ENCODE measurements around the gene CHST11.
A peak's percentile ranks its signal among the peaks of the same experiment; 100 is the strongest.

CHST11 gene

DNA sequence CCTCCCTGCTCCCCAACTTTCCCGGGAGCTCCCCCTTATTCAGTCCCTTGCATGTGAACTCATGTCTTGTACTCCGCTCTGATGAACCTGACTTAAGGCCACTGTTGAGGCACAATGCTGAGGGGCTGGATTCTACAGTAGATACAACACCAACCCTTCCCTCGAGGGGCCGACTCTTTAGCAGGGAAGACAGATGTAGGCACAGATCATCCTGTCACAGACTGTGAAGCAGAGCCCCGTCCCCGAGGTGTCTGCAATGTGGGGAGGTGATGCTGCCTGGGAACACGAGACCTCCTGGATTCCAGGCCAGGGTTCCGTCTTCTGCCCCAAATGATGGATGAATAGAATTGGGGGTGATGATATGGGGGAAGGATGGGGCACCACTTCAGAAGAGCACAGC lies 175.1 kb downstream of the CHST11 start:
- DNase-seq (ENCODE audit: low spot score) = no peak

DNA sequence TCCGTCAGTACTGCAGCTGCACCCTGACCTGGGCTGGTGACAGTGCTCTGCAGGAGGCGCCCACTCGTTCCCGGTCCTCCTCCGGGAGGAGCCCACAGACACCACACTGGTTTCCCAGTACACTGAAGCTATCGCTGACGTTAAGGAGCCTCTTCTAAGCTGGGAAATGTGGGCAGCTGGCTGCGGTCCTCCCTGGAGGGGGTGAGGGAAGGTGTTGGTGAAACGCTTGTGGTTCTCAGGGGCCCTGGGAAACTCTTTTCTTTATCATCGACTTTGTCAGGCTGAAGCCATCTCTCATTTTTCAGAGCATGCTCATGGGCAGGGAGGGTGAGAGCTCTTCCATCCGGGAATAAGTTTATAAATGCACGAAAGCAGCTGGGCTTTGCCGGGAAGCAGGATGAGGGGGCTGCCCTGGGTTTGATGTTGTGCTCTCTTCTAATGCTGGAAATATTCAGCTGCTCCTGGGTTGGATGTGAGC lies 176.0 kb downstream of the CHST11 start:
- DNase-seq (ENCODE audit: low spot score) = no peak

DNA sequence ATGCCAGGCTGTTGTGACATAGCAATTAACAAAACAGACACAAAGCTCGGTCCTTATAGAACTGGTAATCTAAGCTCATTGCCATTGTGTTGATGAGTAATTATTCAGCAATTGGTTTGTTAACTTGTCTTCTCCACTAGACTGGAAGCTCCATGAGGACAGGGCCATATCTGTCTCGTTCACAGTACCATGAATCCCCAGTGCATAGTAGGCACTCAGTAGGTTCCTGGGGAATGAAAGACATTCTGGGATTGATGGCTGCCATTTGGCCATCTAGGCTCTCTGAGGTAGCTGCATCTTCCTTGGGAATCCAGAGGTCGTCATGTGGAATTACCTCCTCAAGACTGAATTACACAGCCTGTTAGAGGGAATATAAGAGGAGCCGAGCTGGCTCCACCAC lies 177.3 kb downstream of the CHST11 start:
- DNase-seq (ENCODE audit: low spot score) = no peak

DNA sequence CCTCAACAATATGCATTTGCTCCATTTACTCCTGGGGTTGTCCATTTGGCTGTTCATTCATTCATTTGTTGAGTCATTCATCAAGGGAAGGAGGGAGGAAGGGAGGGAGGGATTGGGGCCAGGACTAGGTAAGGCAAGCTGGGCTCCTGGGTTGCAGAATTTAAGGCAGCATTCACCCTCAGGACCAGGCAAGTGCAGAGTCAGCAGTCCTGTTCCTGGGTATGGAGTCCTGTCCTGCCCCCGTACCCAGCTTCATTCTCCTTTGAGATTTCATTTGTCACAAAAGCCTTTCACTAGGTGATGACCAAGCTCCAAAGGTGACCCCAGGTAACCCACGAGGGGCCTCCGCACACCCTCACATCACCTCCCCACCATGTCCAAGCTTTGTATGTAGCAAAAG lies 178.1 kb downstream of the CHST11 start:
- DNase-seq (ENCODE audit: low spot score) = no peak

DNA sequence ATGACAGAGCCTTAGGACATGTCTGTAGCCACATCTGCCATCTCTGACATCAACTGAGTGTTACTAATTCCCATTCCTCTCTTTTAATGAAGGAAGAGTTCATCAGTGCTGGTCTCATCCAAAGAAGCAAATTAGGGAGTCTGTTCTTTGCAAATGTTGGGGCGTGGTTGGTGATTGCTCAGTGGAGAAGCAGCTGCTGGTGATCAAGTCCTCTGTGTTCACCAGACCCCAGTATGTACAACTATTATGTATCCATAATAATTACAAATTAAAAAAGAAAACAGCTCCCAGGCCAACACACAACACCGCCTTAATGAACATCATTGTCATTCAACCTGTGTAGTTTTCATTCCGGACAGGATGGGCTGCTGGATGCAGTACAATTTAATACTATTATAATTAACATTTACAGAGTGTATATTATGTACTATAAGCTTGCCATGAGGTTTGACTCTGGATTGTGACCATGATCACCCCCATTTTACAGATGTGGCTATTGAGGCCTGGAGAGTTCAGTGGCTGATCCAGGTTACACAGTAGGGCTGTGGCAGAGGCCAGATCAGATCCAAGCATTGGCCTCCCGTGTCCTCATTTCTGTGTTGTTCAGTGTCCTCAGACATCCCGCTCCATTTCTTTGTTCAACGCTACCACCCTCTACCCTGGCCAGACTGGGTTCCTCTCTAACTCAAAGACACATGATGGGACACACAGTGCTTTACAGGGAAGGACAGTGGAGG lies 179.0 kb downstream of the CHST11 start:
- DNase-seq (ENCODE audit: low spot score) = no peak

DNA sequence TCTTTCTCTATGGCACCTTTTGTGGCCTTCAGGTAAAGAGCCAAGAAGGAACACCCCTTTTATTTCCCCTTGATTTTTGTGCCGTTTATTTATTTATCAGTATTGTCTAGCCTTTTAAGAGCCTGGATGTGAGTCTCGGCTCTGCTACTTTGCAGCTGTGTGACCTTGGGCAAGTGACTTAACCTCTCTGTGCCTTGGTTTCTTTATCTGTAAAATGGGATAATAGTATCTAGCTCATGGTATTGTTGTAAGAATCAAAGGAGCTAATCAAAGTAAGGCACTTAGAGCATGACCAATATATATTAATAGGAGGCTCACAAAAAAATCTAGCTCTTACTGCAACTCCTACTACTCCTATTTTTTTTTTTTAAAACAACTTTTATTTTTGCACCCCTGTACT lies 179.7 kb downstream of the CHST11 start:
- no peak for DNase-seq (ENCODE audit: low spot score)

DNA sequence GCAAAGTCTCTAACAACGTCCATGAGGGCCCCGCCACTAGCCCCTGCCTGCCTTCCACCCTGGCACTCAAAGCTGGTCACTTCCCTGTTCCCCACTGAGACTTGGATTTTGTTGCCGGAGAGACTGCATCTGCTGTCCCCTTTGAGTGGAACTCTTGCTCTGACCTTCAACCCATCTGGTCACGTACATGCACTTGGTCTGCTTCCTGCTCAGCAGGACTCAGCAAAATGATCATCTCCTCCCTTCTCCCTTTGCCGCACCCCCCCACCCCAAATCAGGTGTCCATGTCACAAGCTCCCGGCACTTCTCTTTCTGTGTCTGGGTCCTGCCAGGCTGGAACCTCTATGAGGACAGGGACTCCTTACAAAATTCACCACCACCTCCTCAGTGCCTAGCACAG lies 180.9 kb downstream of the CHST11 start:
- DNase-seq (ENCODE audit: low spot score) = no peak

DNA sequence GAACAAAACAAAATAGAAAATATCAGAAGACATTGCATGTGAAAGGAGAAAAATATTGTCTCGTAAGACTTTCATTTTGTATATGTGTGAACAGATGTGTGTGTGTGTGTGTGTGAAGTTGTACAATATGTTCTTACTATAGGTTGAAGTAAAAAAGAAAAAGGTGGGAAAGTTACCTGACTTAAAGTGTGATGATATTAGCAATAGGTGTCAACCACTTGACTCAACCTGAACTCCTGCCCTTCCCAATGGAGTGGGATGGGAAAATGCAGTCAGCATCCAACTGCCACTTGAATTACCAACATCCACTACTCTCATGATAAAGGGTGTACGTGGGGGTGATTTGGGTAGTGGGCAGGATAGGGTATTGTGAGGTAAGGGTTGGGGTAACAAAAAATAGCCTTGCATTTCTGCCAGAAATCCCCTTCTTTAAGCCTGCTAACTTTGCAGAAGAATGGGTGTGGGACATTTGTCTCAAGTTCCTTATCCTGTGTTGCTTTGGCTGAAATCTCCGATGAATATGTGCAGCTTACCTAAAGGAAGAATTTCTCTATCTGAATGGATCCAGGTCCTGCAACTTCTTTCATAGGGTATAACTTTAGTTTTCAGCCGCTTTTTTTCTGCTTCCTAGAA lies 181.6 kb downstream of the CHST11 start:
- no peak for DNase-seq (ENCODE audit: low spot score)

DNA sequence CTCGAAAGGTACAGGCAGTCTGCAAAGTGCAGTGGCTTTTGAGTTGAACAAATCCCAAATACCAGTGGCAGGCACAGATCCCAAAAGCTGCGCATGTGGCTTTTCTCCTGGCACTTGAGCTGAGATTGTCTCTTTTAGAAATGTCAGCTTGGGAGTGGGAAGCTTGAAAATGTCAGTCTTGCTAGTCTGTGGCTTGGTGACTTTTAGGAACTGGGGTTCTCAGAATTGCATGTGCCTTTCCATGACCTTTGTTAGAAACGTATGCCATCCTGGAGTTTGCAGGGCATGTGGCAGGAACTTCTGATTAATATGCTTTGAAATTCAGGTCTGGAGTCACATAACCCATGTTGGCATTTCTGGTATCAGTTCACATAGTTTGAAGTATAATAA lies 182.1 kb downstream of the CHST11 start:
- DNase-seq (ENCODE audit: low spot score) = no peak

DNA sequence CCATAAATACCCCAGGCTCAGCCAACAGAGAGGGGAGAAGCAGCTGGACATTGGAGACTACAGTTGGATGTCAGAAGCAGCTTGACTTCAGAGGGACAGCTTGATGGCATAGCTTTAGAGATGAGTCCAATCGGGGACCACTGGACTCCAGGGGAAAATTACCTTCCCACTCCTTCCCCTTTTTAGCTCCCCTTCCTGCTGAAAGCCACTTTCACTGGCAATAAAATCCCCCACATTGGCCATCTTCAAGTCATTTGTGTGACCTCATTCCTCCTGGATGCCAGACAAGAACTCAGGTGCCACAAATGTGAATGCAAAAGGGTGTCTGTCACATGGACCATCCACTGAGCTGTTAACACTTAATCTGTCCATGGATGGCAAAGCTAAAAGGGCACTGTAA lies 184.2 kb downstream of the CHST11 start:
- no peak for DNase-seq (ENCODE audit: low spot score)

DNA sequence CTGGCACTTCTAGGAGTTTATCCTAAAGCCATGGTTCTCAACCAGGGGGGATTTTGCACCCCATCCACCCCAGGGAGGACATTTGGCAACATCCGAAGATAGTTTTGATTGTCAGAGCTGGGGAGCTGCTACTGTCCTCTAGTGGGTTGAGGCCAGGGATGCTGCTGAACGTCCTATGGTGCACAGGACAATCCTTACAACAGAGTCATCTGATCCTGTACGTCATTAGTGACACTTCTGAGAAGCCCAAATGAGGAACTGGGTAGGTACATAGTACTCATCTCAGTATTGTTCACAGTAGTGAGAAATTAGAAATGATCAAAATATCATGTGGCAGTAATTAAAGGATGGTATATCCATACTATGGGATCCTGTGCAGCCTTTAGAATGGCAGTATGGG lies 185.1 kb downstream of the CHST11 start:
- DNase-seq (ENCODE audit: low spot score) = no peak

DNA sequence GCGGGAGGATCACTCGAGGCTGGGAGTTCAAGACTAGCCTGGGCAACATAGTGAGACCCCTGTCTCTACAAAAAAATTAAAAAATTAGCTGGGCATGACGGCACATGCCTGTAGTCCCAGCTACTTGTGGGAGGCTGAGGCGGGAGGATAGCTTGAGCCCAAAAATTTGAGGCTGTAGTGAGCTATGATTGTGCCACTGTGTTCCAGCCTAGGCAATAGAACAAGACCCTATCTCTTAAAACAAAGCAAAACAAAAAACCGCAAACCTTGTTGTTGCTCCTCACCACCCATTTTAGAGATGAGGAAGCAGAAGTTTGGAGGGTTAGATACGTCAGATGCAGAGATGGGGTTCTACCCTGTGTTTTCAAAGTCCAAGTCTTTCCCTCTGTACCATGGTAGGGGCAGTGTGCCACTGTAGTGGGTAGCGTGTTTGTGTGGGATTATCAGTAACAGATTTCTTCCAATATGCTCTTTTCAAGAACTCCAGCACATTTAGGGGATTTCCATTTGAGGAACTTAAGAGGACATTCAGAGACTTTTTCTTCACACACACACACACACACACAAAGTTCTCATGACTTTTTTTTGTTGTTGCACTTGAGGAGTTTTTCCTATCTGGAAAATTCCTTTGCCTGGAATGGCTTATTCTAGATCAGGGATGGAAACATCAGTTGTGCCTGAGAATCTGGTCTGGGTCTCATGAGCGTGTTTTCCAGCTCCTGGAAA lies 186.5 kb downstream of the CHST11 start:
- no peak for DNase-seq (ENCODE audit: low spot score)

DNA sequence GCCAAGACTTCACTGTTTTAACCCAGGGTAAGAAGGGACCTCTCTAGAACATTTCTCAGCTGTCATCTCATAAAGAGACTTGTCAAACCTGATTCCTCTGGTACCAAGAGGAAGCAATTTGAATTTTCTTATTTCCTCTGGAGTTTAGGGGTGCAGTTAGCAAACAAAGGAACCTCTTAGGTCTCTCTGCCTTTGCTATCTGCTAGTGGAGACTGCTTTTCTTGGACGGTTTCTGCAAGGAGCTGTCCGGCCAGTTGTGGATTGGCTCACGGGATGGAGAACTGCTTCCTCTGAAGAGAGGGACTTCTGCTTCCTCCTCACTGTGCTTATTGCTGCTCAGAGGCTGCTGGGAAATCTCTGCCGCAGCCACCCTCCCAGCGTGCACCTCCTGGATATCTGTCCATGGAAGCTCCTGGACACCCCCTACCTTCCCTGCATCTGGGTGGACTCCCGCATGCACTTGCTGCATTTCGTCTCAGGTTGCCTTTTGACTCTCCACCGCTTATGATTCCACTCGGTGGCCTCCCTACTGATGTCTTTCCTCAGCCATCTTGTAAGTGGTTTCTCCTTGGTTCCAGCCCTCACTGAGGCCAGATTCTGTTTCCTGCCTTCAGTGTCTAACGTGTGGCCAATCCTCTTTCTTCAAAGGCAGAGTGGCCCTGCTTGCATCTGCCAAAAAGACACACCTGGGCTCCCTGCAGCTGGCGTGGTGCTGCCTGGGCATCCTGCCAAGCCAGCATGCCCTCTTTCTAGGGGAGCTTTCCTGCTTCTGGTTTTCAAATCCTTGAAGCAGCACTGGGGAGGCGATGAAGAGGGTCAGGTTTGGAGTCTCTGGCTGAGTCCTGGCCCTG lies 187.3 kb downstream of the CHST11 start:
- peak; percentile 19 for DNase-seq (ENCODE audit: low spot score)

DNA sequence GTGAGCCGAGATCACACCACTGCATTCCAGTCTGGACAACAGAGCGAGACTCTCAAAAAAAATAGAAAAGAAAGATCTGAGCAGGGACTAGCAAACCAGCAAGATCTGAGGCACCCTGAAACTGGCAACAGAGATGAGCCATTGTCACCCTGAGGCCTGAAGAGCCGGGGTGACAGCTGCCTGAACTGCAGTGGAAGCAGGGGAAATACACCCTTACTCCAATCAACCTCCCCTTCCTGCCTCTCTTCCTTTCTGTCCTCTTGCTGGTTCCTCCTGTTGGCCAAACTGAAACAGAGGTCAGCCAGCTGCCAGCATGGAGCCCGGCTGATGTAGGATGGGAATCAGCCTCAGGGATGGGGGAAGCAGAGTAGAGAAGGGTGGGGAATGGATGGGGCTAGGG lies 192.0 kb downstream of the CHST11 start:
- DNase-seq (ENCODE audit: low spot score) = no peak

DNA sequence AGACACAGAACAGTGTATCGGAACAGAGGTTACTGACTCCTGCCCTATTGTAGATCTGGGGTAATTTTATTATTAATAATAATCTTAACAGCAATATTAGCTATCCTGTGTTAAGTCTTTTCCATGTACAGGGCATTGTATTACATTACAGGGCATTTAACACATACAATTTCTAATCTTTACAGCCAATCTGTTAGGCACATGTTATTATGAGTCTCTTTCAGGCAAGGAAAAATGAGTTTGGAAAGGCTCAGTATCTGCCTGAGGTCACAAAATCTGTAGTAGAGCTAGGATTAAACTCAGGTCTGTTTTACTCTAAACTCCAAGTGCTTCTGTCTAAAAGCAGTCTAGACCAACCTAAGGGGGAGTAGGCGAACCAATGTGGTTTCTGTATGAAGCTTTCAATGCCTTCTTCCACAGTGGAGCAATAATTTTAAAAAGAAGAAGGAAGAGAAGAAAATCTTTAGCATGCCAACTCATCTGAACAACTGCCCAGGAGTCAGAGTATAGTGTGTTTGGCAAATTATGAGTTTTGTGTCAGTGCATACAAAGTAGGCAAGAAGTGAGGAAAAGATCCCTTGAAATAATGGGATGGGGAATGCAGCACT lies 192.6 kb downstream of the CHST11 start:
- DNase-seq (ENCODE audit: low spot score) = no peak

DNA sequence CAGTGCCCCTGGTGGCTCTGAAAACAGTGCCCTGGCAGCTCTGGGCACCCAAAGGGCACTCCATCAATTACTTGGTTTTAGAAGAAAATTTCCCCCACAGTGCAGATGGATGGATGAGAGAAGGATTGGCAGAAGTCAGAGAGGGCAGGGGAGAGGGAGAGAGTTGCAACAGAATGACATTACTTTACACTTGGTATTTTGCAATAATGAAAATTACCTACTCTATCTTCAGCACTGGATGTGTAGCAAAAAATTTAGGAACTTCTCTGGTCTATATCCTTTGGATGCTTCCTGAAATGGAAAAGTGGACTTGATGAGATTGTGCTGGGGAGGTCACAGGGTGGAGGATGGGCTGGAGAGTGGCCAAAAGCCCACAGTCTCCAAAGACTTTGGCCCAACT lies 193.2 kb downstream of the CHST11 start:
- DNase-seq (ENCODE audit: low spot score) = no peak

DNA sequence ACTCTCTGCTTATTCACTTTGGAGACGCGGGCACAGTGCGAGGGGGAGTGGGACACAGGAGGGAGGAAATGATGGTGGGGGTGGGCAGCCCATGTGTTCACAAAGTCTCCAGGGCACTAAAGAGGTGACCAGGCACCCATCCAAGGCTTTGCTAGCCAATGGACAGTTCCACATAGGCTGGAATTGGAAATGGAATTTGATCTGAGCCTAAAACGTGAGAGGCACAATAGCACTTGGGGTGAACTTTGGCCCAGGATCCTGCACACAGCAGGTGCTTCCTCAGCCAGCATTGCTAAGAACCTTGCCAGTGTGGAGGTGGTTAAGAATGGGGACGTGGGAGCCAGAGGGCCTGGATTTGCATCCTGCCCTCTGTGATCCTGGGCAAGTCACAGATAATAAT lies 193.8 kb downstream of the CHST11 start:
- DNase-seq (ENCODE audit: low spot score) = no peak

DNA sequence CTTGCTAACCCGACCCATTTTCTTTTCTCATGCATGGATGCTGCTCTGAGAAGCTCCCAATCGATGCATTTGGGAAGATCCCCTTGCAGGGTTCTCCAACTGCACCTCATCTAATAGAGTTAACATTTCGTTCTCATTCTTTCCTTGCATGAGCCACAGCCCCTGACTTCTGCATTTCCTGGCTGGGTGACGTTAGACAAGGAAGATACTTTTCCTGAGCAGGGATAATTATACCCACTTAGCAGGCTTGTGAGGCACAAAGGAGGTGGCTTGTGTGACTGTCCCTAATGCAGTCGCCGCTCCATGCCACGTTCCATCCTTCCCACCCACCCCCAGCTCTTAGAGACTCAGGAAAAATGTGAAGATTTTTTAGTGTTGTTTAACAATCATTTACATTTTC lies 195.1 kb downstream of the CHST11 start:
- no peak for DNase-seq (ENCODE audit: low spot score)

DNA sequence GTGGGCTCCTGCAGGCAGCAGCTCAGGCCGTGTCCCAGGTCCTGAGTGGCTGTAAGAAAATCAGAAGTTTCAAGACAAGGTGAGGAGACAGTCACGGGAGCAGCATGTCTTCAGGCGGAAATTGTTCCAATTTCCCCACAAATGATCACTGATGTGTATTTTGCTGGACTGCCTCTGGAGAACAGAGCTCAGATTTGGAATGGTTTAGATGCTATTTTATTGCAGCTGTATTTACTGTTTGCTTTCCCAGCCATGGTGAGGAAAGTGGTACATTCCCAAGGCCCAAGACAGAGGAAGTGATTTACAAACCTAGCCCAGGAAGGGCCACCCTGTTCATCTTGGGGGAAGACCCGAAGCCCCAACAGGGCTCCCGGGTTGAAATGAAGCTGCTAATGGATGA lies 195.6 kb downstream of the CHST11 start:
- DNase-seq (ENCODE audit: low spot score) = no peak

DNA sequence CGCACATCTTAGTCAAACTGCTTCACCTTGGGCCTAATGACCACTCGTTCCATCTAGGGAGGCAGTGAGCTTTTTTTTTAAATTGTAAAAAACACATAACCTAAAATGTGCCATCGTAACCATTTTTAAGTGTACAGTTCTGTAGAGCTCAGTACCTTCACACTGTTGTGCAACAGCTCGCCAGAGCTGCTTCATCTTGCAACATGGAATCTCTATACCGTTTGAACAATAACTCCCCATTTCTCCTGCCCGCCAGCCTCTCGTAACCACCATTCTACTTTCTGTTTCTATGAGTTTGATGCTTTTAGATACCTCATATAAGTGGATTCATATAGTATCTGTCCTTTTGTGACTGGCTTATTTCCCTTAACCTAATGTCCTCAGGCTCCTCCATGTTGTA lies 196.2 kb downstream of the CHST11 start:
- no peak for DNase-seq (ENCODE audit: low spot score)

DNA sequence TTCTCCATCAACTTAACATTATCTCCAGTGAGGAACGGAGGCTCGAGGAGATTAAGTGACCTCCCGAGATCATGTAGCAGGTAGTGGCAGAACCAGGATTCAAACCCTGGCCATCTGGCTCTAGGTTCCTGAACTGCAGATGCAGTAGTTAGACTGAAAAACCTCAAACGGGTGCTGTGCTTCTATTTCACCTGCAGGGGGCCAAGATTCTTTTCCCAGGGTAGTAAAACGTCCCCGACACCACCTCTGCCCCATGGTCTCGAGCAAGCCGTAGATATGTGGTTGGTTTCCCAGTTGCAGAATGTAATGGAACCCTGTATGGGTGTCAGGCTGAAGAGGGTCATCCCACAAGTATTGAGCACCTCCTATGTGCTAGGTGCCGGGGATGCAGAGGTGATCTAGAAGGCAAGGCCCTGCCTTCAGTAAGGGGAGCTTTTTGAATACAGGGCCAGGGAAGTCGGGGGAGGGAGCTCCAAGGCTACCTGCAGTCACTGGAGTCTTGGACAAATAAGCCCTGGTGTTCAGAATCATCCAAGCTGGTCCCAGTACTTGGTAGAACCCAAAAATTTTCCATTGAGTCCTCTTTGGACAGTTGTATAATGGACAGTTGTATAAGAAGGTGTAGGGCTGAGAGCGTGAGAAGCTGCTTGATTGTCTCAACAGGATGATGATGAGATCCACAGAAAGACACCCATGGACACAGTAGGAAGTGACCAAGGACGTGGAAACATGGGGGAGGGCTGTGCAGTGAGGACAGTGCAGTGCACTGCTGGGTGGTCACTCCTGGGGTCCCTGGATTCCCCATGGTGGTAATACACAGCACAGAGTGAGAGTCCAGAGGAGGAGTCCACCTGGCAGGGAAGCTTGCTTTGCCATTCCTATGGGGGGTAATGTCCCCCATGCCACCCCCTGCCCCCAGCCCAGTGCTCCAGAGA lies 197.2 kb downstream of the CHST11 start:
- DNase-seq (ENCODE audit: low spot score) = peak; percentile 24

All from LoVo (cell line).